Diencephalon (tissue), 1 donor: Measurements from ENCODE around the gene RFC1. TPM values are rescaled to one million over a fixed set of nuclear protein-coding genes. Genes with fewer than 3 reads are reported as not detected.

Experiments
- small RNA-seq: library from RNA; depleted of rRNA; stranded (forward); fragments of <200 nt; gene quantifications from one replicate; pipeline ENCODE3, GENCODE V24; 2014
- total RNA-seq: library from RNA; depleted of rRNA; stranded (reverse); fragments of >200 nt; gene quantifications from one replicate; pipeline ENCODE4 v1.2.3, GENCODE V29; 2014

RFC1 gene, protein sequence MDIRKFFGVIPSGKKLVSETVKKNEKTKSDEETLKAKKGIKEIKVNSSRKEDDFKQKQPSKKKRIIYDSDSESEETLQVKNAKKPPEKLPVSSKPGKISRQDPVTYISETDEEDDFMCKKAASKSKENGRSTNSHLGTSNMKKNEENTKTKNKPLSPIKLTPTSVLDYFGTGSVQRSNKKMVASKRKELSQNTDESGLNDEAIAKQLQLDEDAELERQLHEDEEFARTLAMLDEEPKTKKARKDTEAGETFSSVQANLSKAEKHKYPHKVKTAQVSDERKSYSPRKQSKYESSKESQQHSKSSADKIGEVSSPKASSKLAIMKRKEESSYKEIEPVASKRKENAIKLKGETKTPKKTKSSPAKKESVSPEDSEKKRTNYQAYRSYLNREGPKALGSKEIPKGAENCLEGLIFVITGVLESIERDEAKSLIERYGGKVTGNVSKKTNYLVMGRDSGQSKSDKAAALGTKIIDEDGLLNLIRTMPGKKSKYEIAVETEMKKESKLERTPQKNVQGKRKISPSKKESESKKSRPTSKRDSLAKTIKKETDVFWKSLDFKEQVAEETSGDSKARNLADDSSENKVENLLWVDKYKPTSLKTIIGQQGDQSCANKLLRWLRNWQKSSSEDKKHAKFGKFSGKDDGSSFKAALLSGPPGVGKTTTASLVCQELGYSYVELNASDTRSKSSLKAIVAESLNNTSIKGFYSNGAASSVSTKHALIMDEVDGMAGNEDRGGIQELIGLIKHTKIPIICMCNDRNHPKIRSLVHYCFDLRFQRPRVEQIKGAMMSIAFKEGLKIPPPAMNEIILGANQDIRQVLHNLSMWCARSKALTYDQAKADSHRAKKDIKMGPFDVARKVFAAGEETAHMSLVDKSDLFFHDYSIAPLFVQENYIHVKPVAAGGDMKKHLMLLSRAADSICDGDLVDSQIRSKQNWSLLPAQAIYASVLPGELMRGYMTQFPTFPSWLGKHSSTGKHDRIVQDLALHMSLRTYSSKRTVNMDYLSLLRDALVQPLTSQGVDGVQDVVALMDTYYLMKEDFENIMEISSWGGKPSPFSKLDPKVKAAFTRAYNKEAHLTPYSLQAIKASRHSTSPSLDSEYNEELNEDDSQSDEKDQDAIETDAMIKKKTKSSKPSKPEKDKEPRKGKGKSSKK
- 47.5 TPM for total RNA-seq

DNA sequence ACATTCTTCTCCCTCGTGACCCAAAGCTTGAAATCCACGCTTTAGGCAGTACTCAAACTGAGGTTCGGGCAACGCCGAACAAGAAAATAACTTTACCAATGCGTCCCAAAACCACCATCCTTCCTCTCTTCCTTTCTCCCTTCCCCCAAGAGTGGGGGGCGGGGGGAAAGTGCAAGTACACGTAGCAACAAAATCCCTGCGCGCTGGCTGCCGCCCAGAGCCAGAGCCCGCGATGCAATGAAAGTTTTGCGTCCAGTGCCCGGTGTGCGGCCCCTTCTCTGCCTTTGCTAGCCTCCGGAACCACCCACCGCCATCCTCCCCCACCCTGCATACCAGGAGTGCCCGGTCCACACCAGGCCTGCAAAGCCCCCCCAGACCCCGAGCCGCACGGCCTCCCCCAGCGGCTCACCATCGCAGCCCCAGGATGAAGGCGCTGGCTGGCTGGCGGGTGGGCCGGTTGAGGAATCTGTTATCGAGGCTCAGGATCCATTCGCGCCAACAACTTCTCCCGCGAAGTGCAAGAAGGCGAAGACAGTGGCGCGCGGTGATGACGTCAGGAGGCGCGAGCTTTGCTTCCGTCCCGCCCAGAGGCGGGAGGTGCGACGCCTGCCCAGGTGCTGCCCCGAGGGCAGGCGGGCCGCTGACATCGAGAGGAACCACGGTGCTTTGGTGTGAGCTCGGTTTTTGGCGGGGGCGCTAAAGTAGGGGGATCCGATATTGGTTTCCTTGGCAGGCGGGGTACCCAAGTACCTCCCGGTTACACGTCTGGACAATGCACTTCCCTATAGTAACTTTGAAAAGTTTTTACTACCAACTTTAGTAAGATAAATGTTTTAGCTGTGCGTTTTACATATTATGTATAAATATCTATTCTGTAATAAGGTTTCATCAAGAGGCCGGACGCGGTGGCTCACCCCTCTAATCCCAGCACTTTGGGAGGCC lies at the start of gene RFC1:
Gene RFC1, minus strand, starts transcription at position 533 of the 942 bp plus-strand sequence. Its CDS starts 121 bp downstream, at position 412.

DNA sequence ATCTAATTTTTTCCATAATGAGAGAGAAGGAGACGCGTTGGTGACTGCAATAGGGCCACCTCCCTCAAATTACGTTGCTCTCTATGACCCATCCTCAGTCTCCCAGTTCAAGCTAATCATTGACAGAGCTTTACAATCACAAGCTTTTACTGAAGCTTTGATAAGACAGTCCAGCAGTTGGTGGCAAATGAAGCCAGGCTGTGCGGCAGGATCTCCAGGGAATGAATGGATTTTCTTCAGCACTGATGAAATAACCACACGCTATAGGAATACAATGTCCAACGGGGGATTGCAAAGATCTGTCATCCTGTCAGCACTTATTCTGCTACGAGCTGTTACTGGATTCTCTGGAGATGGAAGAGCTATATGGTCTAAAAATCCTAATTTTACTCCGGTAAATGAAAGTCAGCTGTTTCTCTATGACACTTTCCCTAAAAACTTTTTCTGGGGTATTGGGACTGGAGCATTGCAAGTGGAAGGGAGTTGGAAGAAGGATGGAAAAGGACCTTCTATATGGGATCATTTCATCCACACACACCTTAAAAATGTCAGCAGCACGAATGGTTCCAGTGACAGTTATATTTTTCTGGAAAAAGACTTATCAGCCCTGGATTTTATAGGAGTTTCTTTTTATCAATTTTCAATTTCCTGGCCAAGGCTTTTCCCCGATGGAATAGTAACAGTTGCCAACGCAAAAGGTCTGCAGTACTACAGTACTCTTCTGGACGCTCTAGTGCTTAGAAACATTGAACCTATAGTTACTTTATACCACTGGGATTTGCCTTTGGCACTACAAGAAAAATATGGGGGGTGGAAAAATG lies 40.8 kb upstream of the RFC1 start, which contains the start of gene KLB:
Gene KLB, plus strand, starts transcription at position 168 of the 821 bp plus-strand sequence. Its CDS starts 20 bp downstream, at position 188.

Small RNA genes lying within 50 kb of the gene (small RNA-seq; reads per million reads assigned to genes)
- not detected for gene MIR5591
- gene RNU6-32P = not detected
- gene RNU6-887P = not detected

Other genes with a start within 250 kb of the RFC1 start
- gene WDR19, start 183.8 kb downstream of the RFC1 start, total RNA-seq = 44.8 TPM
- gene KLB, start 40.6 kb upstream of the RFC1 start, total RNA-seq = 0.46 TPM
- 2,878 TPM for gene RPL9, start 92.6 kb upstream of the RFC1 start, total RNA-seq
- 14.1 TPM for gene LIAS, start 92.7 kb upstream of the RFC1 start, total RNA-seq
- 33.4 TPM for gene UGDH, start 161.1 kb upstream of the RFC1 start, total RNA-seq